Peyer's patch (tissue), 4 donors: ENCODE data around the gene ELOVL2. TPM values are rescaled to one million over a fixed set of nuclear protein-coding genes. Genes with fewer than 3 reads are reported as not detected.

Experiments
- DNase-seq, 3 donors: peaks; one replicate each; pipeline ENCODE4 v3.0.0-alpha.2; 2017 to 2019
- H3K27ac ChIP-seq, 4 donors: fragments of 200-600 bp; sonication (generic); one replicate each; pipeline ENCODE4 v1.5.1; 2016 to 2019
- H3K27me3 ChIP-seq, 2 donors: fragments of 200-600 bp; sonication (generic); one replicate each; pipeline ENCODE4 v1.5.1; 2019
- H3K36me3 ChIP-seq, 3 donors: fragments of 200-600 bp; sonication (generic); one replicate each; pipeline ENCODE4 v1.5.1; 2016 to 2019
- H3K4me1 ChIP-seq, 4 donors: fragments of 200-600 bp; sonication (generic); one replicate each; pipeline ENCODE4 v1.5.1; 2016 to 2019
- H3K4me3 ChIP-seq, 4 donors: fragments of 200-600 bp; sonication (generic); 1 replicate in 3 of 4; 2 replicates in 1 of 4; pipeline ENCODE4 v1.5.1; 2016 to 2019; ENCODE audit warnings: mild to moderate bottlenecking in 1 of 4
- H3K9me3 ChIP-seq, 4 donors: fragments of 200-600 bp; sonication (generic); one replicate each; pipeline ENCODE4 v1.5.1; 2016 to 2019; ENCODE audit warnings: mild to moderate bottlenecking in 1 of 4
- POLR2A ChIP-seq, 2 donors: fragments of 450-650 bp; IDR thresholded peaks; one replicate each; pipeline ENCODE4 v1.5.1; 2017; ENCODE audit warnings: antibody characterized with exemption in 2 of 2, mild to moderate bottlenecking in 2 of 2, moderate library complexity in 2 of 2
- total RNA-seq, 4 donors: library from RNA; depleted of rRNA; stranded (reverse); fragments of >200 nt; gene quantifications; one replicate each; pipeline ENCODE4 v1.1.0, GENCODE V29; 2016
- TF ChIP-seq, protein P1 (sequence below), 6 experiments: fragments of 450-650 bp in 4 of 6; fragments of 200-600 bp in 2 of 6; sonication (generic) in 1 of 6; IDR thresholded peaks; one replicate each; pipeline ENCODE4 v1.5.1; 2017 to 2019; ENCODE audit warnings: antibody characterized with exemption in 6 of 6, mild to moderate bottlenecking in 3 of 6, moderate library complexity in 1 of 6

The ELOVL2 gene
- total RNA-seq, 4 donors from 2014 or later = 0.18 to 0.27 TPM; not detected in 2

DNA sequence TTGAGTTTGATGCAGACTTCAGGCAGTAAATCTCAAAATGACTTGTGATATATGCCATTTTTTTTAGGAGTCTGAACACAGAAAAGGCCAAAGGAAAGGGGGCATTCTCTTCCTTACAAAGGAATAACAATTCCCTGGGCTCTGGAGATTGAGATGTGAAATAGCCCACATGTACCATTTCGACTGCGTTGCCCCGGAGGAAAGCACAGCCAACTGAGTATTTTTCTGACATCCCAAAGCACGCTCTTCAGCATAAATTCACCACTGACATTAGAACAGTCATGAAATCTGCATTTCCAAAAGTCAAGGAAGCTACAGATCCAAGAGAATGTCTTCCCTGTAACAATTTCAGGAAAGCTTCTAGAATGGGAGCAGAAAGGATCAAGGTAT, 7.8 kb downstream of the ELOVL2 start:
- Histone ChIP-seq H3K4me3 (no peak overlapping the region), H3K27ac (no peak overlapping the region), H3K36me3 (no peaks in the 10 kb centered on the region), H3K4me1 (no peaks in the 10 kb centered on the region), H3K27me3 (no peaks in the 10 kb centered on the region), H3K9me3 (no peaks in the 10 kb centered on the region)
- no peak for TF ChIP-seq POLR2A (IDR thresholded peaks at IDR 0.05)
- TF ChIP-seq, protein P1, sequence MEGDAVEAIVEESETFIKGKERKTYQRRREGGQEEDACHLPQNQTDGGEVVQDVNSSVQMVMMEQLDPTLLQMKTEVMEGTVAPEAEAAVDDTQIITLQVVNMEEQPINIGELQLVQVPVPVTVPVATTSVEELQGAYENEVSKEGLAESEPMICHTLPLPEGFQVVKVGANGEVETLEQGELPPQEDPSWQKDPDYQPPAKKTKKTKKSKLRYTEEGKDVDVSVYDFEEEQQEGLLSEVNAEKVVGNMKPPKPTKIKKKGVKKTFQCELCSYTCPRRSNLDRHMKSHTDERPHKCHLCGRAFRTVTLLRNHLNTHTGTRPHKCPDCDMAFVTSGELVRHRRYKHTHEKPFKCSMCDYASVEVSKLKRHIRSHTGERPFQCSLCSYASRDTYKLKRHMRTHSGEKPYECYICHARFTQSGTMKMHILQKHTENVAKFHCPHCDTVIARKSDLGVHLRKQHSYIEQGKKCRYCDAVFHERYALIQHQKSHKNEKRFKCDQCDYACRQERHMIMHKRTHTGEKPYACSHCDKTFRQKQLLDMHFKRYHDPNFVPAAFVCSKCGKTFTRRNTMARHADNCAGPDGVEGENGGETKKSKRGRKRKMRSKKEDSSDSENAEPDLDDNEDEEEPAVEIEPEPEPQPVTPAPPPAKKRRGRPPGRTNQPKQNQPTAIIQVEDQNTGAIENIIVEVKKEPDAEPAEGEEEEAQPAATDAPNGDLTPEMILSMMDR (IDR thresholded peaks at IDR 0.05) = no peak
- no peak for DNase-seq

DNA sequence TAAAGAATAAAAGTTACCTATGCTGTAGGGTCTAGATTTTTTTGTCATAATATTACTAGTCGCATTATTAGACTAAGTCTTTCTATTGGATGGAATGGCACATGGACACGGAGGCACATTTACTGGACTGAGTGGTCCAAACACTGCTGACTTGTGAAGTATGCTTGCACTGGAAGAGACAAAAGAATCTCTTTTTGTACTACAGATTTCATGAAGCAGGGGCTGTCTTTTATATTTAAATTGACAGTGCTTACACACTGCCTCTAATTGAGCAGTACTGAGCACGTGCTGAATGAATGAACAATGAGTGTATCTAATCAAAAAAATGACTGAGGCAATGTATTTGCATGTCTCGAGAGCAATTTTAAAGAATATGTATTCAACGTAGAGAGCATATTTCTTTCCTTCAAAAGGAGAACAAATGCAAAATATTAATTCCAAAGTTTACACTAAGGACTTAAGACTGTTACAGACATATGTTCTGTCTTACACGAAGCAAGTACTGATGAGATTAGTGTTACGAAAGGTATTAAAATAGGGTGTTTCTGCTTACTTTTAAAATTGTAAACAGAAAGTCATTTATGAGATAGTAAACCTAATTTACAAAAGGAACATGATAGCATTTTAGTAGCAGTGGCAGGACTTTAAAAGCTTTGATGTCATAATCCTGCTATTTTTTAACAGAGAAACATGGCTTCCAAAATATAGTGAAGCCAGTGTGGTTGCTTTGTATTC, 8.3 kb downstream of the ELOVL2 start:
- Histone ChIP-seq H3K36me3 (no peaks in the 10 kb centered on the region), H3K4me3 (no peak overlapping the region), H3K4me1 (no peaks in the 10 kb centered on the region), H3K9me3 (no peaks in the 10 kb centered on the region), H3K27me3 (no peaks in the 10 kb centered on the region), H3K27ac (no peak overlapping the region)
- DNase-seq = no peak
- TF ChIP-seq, protein P1 (IDR thresholded peaks at IDR 0.05) = no peak
- TF ChIP-seq POLR2A (IDR thresholded peaks at IDR 0.05) = no peak

DNA sequence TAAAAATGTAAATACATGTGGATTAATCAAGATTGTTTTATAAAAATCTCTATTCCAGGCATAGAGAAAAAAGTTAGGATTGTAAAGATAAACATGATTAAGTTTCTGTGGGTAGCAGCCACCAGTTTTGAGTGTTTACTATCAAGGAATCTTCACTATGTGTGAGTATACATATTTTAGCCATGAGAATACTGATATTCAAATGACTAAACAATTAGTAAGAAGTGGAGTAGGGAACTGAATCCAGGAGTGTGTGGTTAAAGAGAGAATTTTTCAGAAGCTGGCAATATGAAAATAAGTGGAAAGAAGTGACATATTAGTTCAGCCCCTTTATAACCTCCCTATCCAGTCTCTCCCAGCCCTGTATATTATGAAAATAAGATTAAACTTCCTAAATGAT, 10.3 kb downstream of the ELOVL2 start:
- H3K27ac ChIP-seq = no peak overlapping the region
- no peaks in the 10 kb centered on the region for H3K4me1 ChIP-seq
- TF ChIP-seq, protein P1 (IDR thresholded peaks at IDR 0.05) = no peak
- TF ChIP-seq POLR2A (IDR thresholded peaks at IDR 0.05) = no peak
- no peak for DNase-seq
- no peaks in the 10 kb centered on the region for H3K9me3 ChIP-seq
- H3K27me3 ChIP-seq = no peaks in the 10 kb centered on the region
- no peaks in the 10 kb centered on the region for H3K36me3 ChIP-seq
- H3K4me3 ChIP-seq = no peak overlapping the region

DNA sequence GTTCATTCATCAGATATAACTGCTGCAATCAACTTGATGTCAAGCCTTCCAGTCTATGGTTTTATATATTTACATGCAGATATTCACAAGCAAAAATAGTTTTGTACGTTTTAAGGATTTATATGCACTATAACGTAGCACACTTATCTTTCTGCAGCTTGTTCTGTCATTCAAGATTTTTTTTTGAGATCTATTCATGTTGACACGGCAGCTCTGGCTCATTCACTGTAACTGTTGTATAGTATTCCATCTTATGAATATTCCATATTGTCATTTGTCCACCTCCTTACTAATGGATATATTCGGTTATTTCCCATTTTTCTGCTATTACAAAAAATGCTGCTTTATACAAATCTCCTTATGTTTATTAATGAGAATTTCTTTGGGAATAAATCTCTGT, 13.2 kb downstream of the ELOVL2 start:
- Histone ChIP-seq H3K27ac (no peak overlapping the region), H3K36me3 (no peaks in the 10 kb centered on the region), H3K9me3 (no peaks in the 10 kb centered on the region), H3K4me3 (no peak overlapping the region), H3K27me3 (no peaks in the 10 kb centered on the region), H3K4me1 (no peaks in the 10 kb centered on the region)
- no peak for DNase-seq
- TF ChIP-seq, protein P1 (IDR thresholded peaks at IDR 0.05) = no peak
- no peak for TF ChIP-seq POLR2A (IDR thresholded peaks at IDR 0.05)

DNA sequence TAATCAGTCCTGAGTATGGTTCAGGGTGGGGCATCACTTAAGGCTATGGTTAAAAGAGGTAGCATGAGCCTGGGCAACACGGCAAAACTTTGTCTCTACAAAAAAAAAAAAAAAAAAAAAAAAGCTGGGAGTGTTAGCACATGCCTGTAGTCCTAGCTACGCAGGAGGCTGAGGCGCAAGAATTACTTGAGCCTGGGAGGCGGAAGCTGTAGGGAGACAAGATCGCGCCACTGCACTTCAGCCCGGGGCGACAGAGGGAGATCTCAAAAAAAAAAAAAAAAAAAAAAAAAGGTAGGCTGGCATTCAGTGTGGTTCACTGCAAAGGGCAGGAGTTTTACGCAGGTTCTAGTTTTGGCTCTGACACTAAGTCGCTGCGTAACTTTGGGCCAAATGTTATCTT, 15.1 kb downstream of the ELOVL2 start:
- DNase-seq = no peak
- Histone ChIP-seq H3K9me3 (no peaks in the 10 kb centered on the region), H3K4me1 (no peaks in the 10 kb centered on the region), H3K27ac (no peak overlapping the region), H3K27me3 (no peaks in the 10 kb centered on the region), H3K36me3 (no peaks in the 10 kb centered on the region), H3K4me3 (no peak overlapping the region)
- TF ChIP-seq, protein P1 (IDR thresholded peaks at IDR 0.05) = no peak
- no peak for TF ChIP-seq POLR2A (IDR thresholded peaks at IDR 0.05)
